HFFc6 (cell line): ENCODE results near the gene TMCC2. TPM values are rescaled to one million over a fixed set of nuclear protein-coding genes. Genes with fewer than 3 reads are reported as not detected.

ENCODE experiments used
- DNase-seq: peaks from one replicate; pipeline ENCODE4 v3.0.0-alpha.2; 2018
- H3K27ac Mint-ChIP-seq: 2 replicates; pipeline ENCODE4 v1.8.0; 2020; ENCODE audit warnings: mild to moderate bottlenecking, mixed read lengths
- H3K27me3 Mint-ChIP-seq: 2 replicates; pipeline ENCODE4 v1.8.0; 2021; ENCODE audit warnings: mild to moderate bottlenecking, moderate library complexity, mixed read lengths; ENCODE audit not compliant: insufficient read depth
- H3K36me3 Mint-ChIP-seq: 2 replicates; pipeline ENCODE4 v1.8.0; 2021; ENCODE audit warnings: low read depth, mixed read lengths
- H3K4me1 Mint-ChIP-seq: 2 replicates; pipeline ENCODE4 v1.8.0; 2020; ENCODE audit warnings: low read depth, mixed read lengths
- H3K4me3 Mint-ChIP-seq: 2 replicates; pipeline ENCODE4 v1.8.0; 2020; ENCODE audit warnings: mild to moderate bottlenecking, moderate library complexity, mixed read lengths
- H3K9me3 Mint-ChIP-seq: 2 replicates; pipeline ENCODE4 v1.8.0; 2020; ENCODE audit warnings: mild to moderate bottlenecking, mixed read lengths
- total RNA-seq, 6 experiments: library from RNA; stranded (reverse); fragmentation: NEBNext Ultra II Directional; extraction: Animal tissue kit (Norgen Biotek cat#: 25700); gene quantifications; 2 replicates in 1 of 6; 3 replicates in 5 of 6; pipeline ENCODE4 v1.2.3, GENCODE V29; 2021
- TF ChIP-seq, protein P1 (sequence below): fragments of 200-600 bp; sonication (generic); IDR thresholded peaks from 2 replicates; pipeline ENCODE4 v1.5.0; 2021; ENCODE audit warnings: antibody characterized with exemption, mild to moderate bottlenecking

The TMCC2 gene
- total RNA-seq, 6 experiments from 2014 or later = 3.4 to 4.2 (median 3.9) TPM

DNA sequence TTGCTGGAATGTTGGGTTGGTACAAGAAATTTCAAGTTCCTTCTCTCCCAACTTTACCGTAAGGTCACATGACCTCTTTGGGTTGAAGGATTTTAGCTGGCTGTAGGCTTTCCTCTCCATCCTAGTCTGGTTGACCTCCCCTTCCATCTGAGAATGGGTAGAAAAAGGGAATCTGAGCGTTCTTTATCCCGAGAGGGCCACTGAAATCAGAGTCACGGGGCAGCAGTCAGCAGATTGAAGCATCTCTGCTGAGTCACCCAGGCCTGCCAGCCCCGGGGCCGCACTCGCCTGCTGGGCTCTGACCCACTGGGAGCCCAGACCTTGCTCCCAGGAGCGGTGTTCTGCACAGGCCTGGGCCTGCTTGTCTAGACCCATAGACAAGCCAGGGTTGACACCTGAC lies 31.0 kb downstream of the TMCC2 start:
- TF ChIP-seq, protein P1, sequence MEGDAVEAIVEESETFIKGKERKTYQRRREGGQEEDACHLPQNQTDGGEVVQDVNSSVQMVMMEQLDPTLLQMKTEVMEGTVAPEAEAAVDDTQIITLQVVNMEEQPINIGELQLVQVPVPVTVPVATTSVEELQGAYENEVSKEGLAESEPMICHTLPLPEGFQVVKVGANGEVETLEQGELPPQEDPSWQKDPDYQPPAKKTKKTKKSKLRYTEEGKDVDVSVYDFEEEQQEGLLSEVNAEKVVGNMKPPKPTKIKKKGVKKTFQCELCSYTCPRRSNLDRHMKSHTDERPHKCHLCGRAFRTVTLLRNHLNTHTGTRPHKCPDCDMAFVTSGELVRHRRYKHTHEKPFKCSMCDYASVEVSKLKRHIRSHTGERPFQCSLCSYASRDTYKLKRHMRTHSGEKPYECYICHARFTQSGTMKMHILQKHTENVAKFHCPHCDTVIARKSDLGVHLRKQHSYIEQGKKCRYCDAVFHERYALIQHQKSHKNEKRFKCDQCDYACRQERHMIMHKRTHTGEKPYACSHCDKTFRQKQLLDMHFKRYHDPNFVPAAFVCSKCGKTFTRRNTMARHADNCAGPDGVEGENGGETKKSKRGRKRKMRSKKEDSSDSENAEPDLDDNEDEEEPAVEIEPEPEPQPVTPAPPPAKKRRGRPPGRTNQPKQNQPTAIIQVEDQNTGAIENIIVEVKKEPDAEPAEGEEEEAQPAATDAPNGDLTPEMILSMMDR = no peak
- DNase-seq = peak; percentile 31
- Mint-ChIP-seq H3K9me3 (no peaks in the 10 kb centered on the region), H3K27me3 (peaks cover 1% of the 10 kb centered on the region), H3K4me1 (peaks cover 67% of the 10 kb centered on the region), H3K36me3 (no peaks in the 10 kb centered on the region), H3K4me3 (no peak overlapping the region), H3K27ac (peak overlapping the region; percentile 94)

DNA sequence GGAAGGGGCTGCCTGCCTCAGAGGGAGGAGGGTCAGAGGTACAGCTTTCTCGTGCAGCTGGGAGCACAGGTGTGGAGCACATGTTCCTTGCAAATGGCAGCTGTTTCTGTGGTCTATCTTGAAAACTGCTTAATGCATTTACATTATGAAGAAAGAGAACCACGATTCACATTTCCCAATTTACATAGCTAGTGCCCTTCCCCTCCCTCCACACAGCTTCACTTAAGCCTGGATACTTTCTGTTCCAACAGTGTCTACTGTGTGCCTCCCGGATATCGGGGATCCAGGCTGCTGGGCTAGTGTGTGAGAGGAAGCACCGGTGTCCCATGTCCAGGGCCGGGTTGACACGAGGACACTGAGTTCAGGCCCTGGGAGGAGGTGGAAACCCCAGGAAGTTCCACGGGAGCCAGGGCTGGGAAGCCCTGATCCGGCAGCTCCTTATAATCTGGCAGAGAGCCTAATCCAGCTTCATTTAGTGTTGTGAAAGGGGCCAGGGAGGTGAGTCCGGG lies 31.6 kb downstream of the TMCC2 start:
- no peak for DNase-seq

DNA sequence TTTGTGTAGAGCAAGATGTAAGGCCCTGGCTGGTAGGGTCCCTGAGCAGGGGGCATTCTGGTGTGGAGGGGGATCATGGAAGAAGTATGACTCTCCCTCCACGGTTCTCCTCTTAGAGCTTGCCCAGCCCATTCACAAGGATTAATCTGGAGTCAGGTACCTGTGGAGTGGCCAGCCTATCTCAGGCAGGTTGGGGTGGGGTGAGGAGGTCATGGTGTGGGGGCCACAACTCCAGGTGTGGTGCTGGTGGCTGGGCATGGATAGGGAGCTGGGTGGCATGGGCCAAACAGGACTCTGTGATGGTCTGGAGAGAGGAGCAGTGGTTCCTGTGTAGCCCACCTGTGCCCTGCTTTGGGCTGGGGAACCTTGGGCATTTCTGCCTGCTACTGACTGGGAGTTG lies 32.3 kb downstream of the TMCC2 start:
- TF ChIP-seq, protein P1 = no peak
- no peak for DNase-seq
- H3K4me3 Mint-ChIP-seq = no peak overlapping the region
- H3K27me3 Mint-ChIP-seq = peaks cover 1% of the 10 kb centered on the region
- no peaks in the 10 kb centered on the region for H3K9me3 Mint-ChIP-seq
- peak overlapping the region; percentile 94; the same call in 1 of the 2 replicates for H3K27ac Mint-ChIP-seq
- no peaks in the 10 kb centered on the region for H3K36me3 Mint-ChIP-seq
- H3K4me1 Mint-ChIP-seq = peaks cover 69% of the 10 kb centered on the region

More for the DNA sequence above, 31.6 kb downstream of the TMCC2 start:
- H3K9me3 Mint-ChIP-seq = no peaks in the 10 kb centered on the region
- H3K27ac Mint-ChIP-seq = peak overlapping the region; percentile 94
- peak overlapping the region; percentile 43 for H3K4me3 Mint-ChIP-seq
- H3K4me1 Mint-ChIP-seq = peaks cover 69% of the 10 kb centered on the region
- H3K36me3 Mint-ChIP-seq = no peaks in the 10 kb centered on the region
- peaks cover 1% of the 10 kb centered on the region for H3K27me3 Mint-ChIP-seq
- TF ChIP-seq, protein P1 = no peak

DNA sequence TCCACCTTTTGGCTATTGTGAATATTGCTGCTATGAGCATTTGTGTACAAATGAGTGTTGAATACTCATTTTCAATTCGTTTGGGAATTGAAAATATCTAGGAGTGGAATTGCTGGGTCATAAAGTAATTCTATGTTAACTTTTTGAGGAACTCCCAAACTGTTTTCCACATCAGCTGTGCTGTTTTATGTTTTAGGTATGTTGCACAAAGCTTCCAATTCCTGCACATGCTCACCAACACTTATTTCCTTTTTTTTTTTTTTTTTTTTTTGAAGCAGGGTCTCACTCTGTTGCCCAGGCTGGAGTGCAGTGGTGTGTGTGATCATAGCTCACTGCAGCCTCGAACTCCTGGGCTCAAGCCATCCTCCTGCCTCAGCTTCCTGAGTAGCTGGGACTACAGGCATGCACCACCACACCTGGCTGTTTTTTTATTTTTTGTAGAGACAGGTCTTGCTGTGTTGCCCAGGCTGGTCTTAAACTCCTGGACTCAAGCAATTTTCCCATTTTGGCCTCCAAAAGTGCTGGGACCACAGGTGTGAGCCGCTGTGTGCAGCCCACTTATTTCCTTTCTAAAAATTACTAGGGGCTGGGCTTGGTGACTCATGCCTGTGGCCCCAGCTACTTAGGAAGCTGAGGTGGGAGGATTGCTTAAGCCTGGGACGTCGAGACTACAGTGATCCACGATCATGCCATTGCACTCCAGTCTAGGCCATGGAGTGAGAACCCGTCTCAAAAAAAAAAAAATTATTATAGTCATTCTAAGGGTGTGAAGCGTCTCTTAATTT lies 33.4 kb downstream of the TMCC2 start:
- no peaks in the 10 kb centered on the region for H3K36me3 Mint-ChIP-seq
- no peak overlapping the region for H3K4me3 Mint-ChIP-seq
- no peak overlapping the region for H3K27ac Mint-ChIP-seq
- peaks cover 57% of the 10 kb centered on the region for H3K4me1 Mint-ChIP-seq
- no peaks in the 10 kb centered on the region for H3K9me3 Mint-ChIP-seq
- no peak for DNase-seq
- H3K27me3 Mint-ChIP-seq = peaks cover 2% of the 10 kb centered on the region; the same call in 1 of the 2 replicates
- TF ChIP-seq, protein P1 = no peak

DNA sequence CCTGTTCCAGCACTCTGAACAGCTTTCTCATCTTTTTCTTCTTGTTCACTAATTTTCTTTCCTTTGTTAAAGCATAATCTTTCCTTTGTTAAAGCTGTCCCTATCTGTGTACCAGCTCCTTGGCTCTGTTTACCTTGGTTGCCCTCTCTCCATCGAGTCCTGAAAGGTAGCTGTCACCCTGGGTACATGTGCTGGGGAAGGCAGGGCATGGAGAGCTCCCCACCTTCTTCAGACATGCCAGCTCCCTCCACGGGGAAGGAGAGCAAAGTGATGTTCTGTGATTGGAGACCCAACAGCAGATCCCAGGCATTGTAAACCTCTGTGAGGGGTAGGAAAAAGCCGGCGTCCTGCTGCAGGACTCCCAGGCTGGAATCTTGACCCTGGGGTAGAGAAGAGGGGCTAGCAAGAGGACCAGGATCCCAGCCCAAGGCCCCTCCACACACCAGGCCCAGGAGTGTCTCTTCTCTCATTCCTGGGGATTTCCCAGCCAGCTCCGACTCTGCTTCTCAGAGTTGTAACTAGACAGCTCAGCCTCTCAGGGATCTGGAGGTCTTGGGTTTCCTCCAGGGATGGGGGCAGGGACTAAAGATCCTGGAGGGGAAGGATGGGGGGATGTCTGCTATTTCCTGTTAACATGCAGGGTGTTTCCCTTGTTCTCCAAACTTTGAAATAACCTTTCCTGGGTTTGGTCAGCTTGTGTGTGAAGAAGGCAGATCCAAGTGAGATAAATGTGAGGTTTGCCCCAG lies 34.4 kb downstream of the TMCC2 start:
- DNase-seq = peak; percentile 15
- TF ChIP-seq, protein P1 = no peak
- Mint-ChIP-seq H3K4me3 (peak overlapping the region; percentile 55), H3K36me3 (no peaks in the 10 kb centered on the region), H3K9me3 (no peaks in the 10 kb centered on the region), H3K4me1 (peaks cover 59% of the 10 kb centered on the region), H3K27ac (peak overlapping the region; percentile 54), H3K27me3 (peaks cover 2% of the 10 kb centered on the region; the same call in 1 of the 2 replicates)
